Natural killer cell (primary cell): ENCODE measurements around the gene ROBO3. TPM values are rescaled to one million over a fixed set of nuclear protein-coding genes. Genes with fewer than 3 reads are reported as not detected.

Experiments used
- ATAC-seq, 3 donors: fragments of 150-1000 bp in 2 of 3; fragments of 200-7000 bp in 1 of 3; cut with Tn5 transposase; 1 replicate in 1 of 3; 2 replicates in 2 of 3; pipeline ENCODE4 v1.10.0; 2021; ENCODE audit warnings: mild to moderate bottlenecking in 2 of 3, moderate library complexity in 2 of 3
- DNase-seq, 2 donors: peaks; one replicate each; pipeline versions ENCODE4 v3.0.0 to v3.0.0-alpha.2; 2013 to 2021; ENCODE audit warnings: mixed read lengths in 1 of 2
- H3K27ac ChIP-seq: one replicate; pipeline ENCODE4 v1.5.1; 2013; ENCODE audit warnings: mild to moderate bottlenecking, low read length
- H3K27me3 ChIP-seq: one replicate; pipeline ENCODE4 v1.6.1; 2013; ENCODE audit warnings: low read length; ENCODE audit not compliant: control insufficient read depth, insufficient read depth
- H3K36me3 ChIP-seq: one replicate; pipeline ENCODE4 v1.6.1; 2013; ENCODE audit warnings: low read length; ENCODE audit not compliant: control insufficient read depth, insufficient read depth
- H3K4me1 ChIP-seq: one replicate; pipeline ENCODE4 v1.6.1; 2013; ENCODE audit warnings: low read length; ENCODE audit not compliant: control insufficient read depth, insufficient read depth
- H3K4me3 ChIP-seq: one replicate; pipeline ENCODE4 v1.5.1; 2013; ENCODE audit warnings: low read length
- H3K9me3 ChIP-seq: one replicate; pipeline ENCODE4 v1.6.1; 2013; ENCODE audit warnings: low read length; ENCODE audit not compliant: control insufficient read depth, insufficient read depth
- H3K27ac Mint-ChIP-seq, 2 donors: one replicate each; pipeline ENCODE4 v1.8.0; 2022; ENCODE audit warnings: mild to moderate bottlenecking in 2 of 2, mixed read lengths in 2 of 2, moderate library complexity in 1 of 2
- H3K27me3 Mint-ChIP-seq, 2 donors: one replicate each; pipeline ENCODE4 v1.8.0; 2022; ENCODE audit warnings: low read depth in 2 of 2, mixed read lengths in 2 of 2
- H3K36me3 Mint-ChIP-seq: one replicate; pipeline ENCODE4 v1.8.0; 2022; ENCODE audit warnings: mixed read lengths
- H3K4me1 Mint-ChIP-seq, 2 donors: one replicate each; pipeline ENCODE4 v1.8.0; 2022; ENCODE audit warnings: mixed read lengths in 2 of 2
- H3K4me3 Mint-ChIP-seq: one replicate; pipeline ENCODE4 v1.8.0; 2022; ENCODE audit warnings: mild to moderate bottlenecking, moderate library complexity, mixed read lengths
- H3K9me3 Mint-ChIP-seq, 2 donors: one replicate each; pipeline ENCODE4 v1.8.0; 2022; ENCODE audit warnings: mixed read lengths in 2 of 2
- CTCF ChIP-seq: fragments of 200-600 bp; IDR thresholded peaks from one replicate; pipeline ENCODE4 v1.8.0; 2022; ENCODE audit warnings: antibody characterized with exemption
- WGBS: methylation state at CpG from one replicate; pipeline ENCODE4 v1.1.7; 2013; ENCODE audit warnings: missing lambda C conversion rate; ENCODE audit not compliant: insufficient coverage; 5-methylcytosine and 5-hydroxymethylcytosine counted together
- intact Hi-C: fragments of 100-400 bp; cut with micrococcal nuclease; formaldehyde crosslinking; loops from one replicate; pipeline ENCODE4 v1.14.2; 2022
- total RNA-seq, 4 donors: library from RNA; stranded (reverse); fragments of 120-200 nt in 1 of 4; gene quantifications; one replicate each; pipeline versions ENCODE4 v1.2.3 to v1.2.4, GENCODE V29; 2013 to 2022

ROBO3 gene
- total RNA-seq, 3 donors from 2014 or later (not counting 1 experiment from before 2014, with no cell fraction given) = 16.9 to 23.8 (median 22.7) TPM

GRCh38 chr11:124875943-124876817, 10.9 kb downstream of the ROBO3 start:
- no peaks in the 10 kb centered on the region for H3K36me3 Mint-ChIP-seq

GRCh38 chr11:124876818-124877630, 11.8 kb downstream of the ROBO3 start:
- H3K27me3 ChIP-seq = peaks cover 3% of the 10 kb centered on the region

More at GRCh38 chr11:124875943-124876817, 10.9 kb downstream of the ROBO3 start:
- TF ChIP-seq CTCF = peak; percentile 76
- Histone ChIP-seq H3K4me3 (peak overlapping the region; percentile 74), H3K36me3 (no peaks in the 10 kb centered on the region), H3K27ac (peak overlapping the region; percentile 85), H3K27me3 (peaks cover 6% of the 10 kb centered on the region), H3K4me1 (peaks cover 19% of the 10 kb centered on the region), H3K9me3 (no peaks in the 10 kb centered on the region)
- H3K4me3 Mint-ChIP-seq = peak overlapping the region; percentile 90
- peak overlapping the region; percentile 53 to 92 for H3K27ac Mint-ChIP-seq
- H3K9me3 Mint-ChIP-seq = no peaks in the 10 kb centered on the region
- ATAC-seq (peak; percentile 92), DNase-seq (peak; percentile 77 to 89)
- H3K27me3 Mint-ChIP-seq = peaks cover 27 to 30% of the 10 kb centered on the region in 2 donors
- intact Hi-C loops = loop anchor here (2.0 to 5.0 kb wide), 2 partner anchors 45 to 76 kb away; partner anchors contain the start of gene CCDC15
- WGBS = 1% methylated on average over 69 of the region's 69 CpGs
- H3K4me1 Mint-ChIP-seq = peaks cover 16 to 54% of the 10 kb centered on the region in 2 donors

GRCh38 chr11:124877631-124877909, 12.3 kb downstream of the ROBO3 start:
- peaks cover 19% of the 10 kb centered on the region for H3K4me1 ChIP-seq
- peaks cover 13 to 22% of the 10 kb centered on the region in 2 donors for H3K27me3 Mint-ChIP-seq
- no peaks in the 10 kb centered on the region for H3K9me3 Mint-ChIP-seq
- peaks cover 16 to 54% of the 10 kb centered on the region in 2 donors for H3K4me1 Mint-ChIP-seq
- no peak overlapping the region for H3K4me3 ChIP-seq
- no peak for ATAC-seq
- no peaks in the 10 kb centered on the region for H3K36me3 Mint-ChIP-seq
- no peak for DNase-seq
- H3K4me3 Mint-ChIP-seq = peak overlapping the region; percentile 90
- no peaks in the 10 kb centered on the region for H3K36me3 ChIP-seq
- H3K27ac ChIP-seq = no peak overlapping the region
- TF ChIP-seq CTCF = no peak
- peak overlapping the region; percentile 53 to 92 for H3K27ac Mint-ChIP-seq
- peaks cover 3% of the 10 kb centered on the region for H3K27me3 ChIP-seq
- intact Hi-C loops = loop anchor here (2.0 to 5.0 kb wide), 2 partner anchors 43 to 75 kb away; partner anchors contain the start of gene CCDC15
- H3K9me3 ChIP-seq = no peaks in the 10 kb centered on the region
- 50% methylated on average over 6 of the region's 10 CpGs for WGBS

More at GRCh38 chr11:124876818-124877630, 11.8 kb downstream of the ROBO3 start:
- Mint-ChIP-seq H3K9me3 (no peaks in the 10 kb centered on the region), H3K27me3 (peaks cover 18 to 26% of the 10 kb centered on the region in 2 donors), H3K4me3 (peak overlapping the region; percentile 90), H3K36me3 (no peaks in the 10 kb centered on the region), H3K27ac (peak overlapping the region; percentile 53 to 92), H3K4me1 (peaks cover 16 to 54% of the 10 kb centered on the region in 2 donors)
- peak overlapping the region; percentile 85 for H3K27ac ChIP-seq
- no peak for ATAC-seq
- no peak for TF ChIP-seq CTCF
- no peaks in the 10 kb centered on the region for H3K36me3 ChIP-seq
- no peak for DNase-seq
- H3K4me3 ChIP-seq = peak overlapping the region; percentile 74
- no peaks in the 10 kb centered on the region for H3K9me3 ChIP-seq
- 14% methylated on average over 28 of the region's 30 CpGs for WGBS
- H3K4me1 ChIP-seq = peaks cover 19% of the 10 kb centered on the region
- intact Hi-C loops = loop anchor here (2.0 to 5.0 kb wide), 2 partner anchors 44 to 75 kb away; partner anchors contain the start of gene CCDC15
